Panc1 (cell line): ENCODE measurements around the gene MEF2A.

ENCODE experiments used
- POLR2AphosphoS5 ChIP-seq: IDR thresholded peaks from 2 replicates; pipeline ENCODE4 v1.6.1; 2012; ENCODE audit warnings: mild to moderate bottlenecking, low read depth, low read length, moderate library complexity
- SIN3A ChIP-seq: IDR thresholded peaks from 2 replicates; pipeline ENCODE4 v1.6.1; 2012; ENCODE audit warnings: low read depth, mild to moderate bottlenecking, low read length, moderate library complexity, borderline replicate concordance; ENCODE audit not compliant: insufficient read depth
- TCF7L2 ChIP-seq: IDR thresholded peaks from 2 replicates; pipeline ENCODE4 v1.6.1; 2011; ENCODE audit warnings: mild to moderate bottlenecking, low read depth, low read length, inconsistent platforms
- TF ChIP-seq, protein P1 (sequence below): fragments of 450-650 bp; IDR thresholded peaks from 2 replicates; pipeline ENCODE4 v1.5.1; 2017; ENCODE audit warnings: mild to moderate bottlenecking
- TF ChIP-seq, protein P2 (sequence below), 2 experiments: IDR thresholded peaks; 2 replicates each; pipeline ENCODE4 v1.6.1; 2011 to 2012; ENCODE audit warnings: low read depth in 2 of 2, control low read depth in 1 of 2, low read length in 1 of 2, mild to moderate bottlenecking in 1 of 2, moderate library complexity in 1 of 2; ENCODE audit not compliant: insufficient read depth in 1 of 2

DNA sequence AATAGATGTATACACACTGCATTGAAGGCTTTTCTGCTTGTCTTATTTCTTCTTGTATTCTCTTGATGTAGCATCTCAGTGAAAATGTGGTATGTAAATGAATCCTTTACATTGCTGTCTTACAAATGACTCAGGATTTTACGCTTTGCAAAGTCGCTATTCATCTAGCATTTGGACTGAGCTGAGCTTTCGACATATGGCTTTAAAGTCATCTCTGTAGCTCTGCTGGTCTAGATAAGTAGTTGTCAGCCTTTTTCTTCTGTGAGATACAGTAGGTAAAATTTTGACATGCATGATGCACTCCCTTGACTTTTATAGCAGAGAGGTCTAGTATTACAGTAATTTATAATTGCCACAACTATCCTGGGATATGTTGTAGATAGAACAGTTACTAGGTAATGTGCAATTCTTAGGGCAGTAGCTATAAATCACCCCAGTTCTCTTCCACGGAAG is 16.8 kb downstream of the MEF2A start:
- TF ChIP-seq POLR2AphosphoS5 (no peak), TCF7L2 (no peak), SIN3A (no peak)
- TF ChIP-seq, protein P1, sequence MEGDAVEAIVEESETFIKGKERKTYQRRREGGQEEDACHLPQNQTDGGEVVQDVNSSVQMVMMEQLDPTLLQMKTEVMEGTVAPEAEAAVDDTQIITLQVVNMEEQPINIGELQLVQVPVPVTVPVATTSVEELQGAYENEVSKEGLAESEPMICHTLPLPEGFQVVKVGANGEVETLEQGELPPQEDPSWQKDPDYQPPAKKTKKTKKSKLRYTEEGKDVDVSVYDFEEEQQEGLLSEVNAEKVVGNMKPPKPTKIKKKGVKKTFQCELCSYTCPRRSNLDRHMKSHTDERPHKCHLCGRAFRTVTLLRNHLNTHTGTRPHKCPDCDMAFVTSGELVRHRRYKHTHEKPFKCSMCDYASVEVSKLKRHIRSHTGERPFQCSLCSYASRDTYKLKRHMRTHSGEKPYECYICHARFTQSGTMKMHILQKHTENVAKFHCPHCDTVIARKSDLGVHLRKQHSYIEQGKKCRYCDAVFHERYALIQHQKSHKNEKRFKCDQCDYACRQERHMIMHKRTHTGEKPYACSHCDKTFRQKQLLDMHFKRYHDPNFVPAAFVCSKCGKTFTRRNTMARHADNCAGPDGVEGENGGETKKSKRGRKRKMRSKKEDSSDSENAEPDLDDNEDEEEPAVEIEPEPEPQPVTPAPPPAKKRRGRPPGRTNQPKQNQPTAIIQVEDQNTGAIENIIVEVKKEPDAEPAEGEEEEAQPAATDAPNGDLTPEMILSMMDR: no peak
- TF ChIP-seq, protein P2, sequence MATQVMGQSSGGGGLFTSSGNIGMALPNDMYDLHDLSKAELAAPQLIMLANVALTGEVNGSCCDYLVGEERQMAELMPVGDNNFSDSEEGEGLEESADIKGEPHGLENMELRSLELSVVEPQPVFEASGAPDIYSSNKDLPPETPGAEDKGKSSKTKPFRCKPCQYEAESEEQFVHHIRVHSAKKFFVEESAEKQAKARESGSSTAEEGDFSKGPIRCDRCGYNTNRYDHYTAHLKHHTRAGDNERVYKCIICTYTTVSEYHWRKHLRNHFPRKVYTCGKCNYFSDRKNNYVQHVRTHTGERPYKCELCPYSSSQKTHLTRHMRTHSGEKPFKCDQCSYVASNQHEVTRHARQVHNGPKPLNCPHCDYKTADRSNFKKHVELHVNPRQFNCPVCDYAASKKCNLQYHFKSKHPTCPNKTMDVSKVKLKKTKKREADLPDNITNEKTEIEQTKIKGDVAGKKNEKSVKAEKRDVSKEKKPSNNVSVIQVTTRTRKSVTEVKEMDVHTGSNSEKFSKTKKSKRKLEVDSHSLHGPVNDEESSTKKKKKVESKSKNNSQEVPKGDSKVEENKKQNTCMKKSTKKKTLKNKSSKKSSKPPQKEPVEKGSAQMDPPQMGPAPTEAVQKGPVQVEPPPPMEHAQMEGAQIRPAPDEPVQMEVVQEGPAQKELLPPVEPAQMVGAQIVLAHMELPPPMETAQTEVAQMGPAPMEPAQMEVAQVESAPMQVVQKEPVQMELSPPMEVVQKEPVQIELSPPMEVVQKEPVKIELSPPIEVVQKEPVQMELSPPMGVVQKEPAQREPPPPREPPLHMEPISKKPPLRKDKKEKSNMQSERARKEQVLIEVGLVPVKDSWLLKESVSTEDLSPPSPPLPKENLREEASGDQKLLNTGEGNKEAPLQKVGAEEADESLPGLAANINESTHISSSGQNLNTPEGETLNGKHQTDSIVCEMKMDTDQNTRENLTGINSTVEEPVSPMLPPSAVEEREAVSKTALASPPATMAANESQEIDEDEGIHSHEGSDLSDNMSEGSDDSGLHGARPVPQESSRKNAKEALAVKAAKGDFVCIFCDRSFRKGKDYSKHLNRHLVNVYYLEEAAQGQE (IDR thresholded peaks at IDR 0.05; ENCODE audit: insufficient read depth in 1 of 2, low read depth in 2 of 2, low read length in 1 of 2): no peak
